ENCODE measurements around the gene LCAT.
"Not testable (repeated sequence)": the region's sequence is repeated elsewhere in the genome, so short reads cannot be mapped to it uniquely, and the experiment has no call there.

LCAT gene

GRCh38 chr16:67946966-67947558, 3.1 kb upstream of the LCAT start:
- no peak for DNase-seq (ENCODE audit: low spot score)

- DNase-seq (ENCODE audit: low spot score) = no peak
These were observed 2.2 kb upstream of the LCAT start for GRCh38 chr16:67946128-67946569.

GRCh38 chr16:67945392-67945933, 1.5 kb upstream of the LCAT start:
- no peak for DNase-seq (ENCODE audit: low spot score)

- DNase-seq (ENCODE audit: low spot score) = no peak
These were observed 921 bp upstream of the LCAT start for GRCh38 chr16:67944690-67945391.

GRCh38 chr16:67943256-67943618, 683 bp downstream of the LCAT start:
- DNase-seq (ENCODE audit: low spot score) = no peak

- DNase-seq (ENCODE audit: low spot score) = no peak
These were observed 1.2 kb downstream of the LCAT start for GRCh38 chr16:67942510-67943255.

GRCh38 chr16:67942200-67942509, 1.8 kb downstream of the LCAT start:
- DNase-seq (ENCODE audit: low spot score) = peak; percentile 96

- no peak for DNase-seq (ENCODE audit: low spot score)
These were observed 2.3 kb downstream of the LCAT start for GRCh38 chr16:67941469-67942199.

- DNase-seq (ENCODE audit: low spot score) = no peak
These were observed 3.4 kb downstream of the LCAT start for GRCh38 chr16:67940446-67941089.

GRCh38 chr16:67939507-67940445, 4.1 kb downstream of the LCAT start:
- no peak for DNase-seq (ENCODE audit: low spot score)

GRCh38 chr16:67937713-67938112, 6.2 kb downstream of the LCAT start:
- DNase-seq (ENCODE audit: low spot score) = not testable (repeated sequence)

GRCh38 chr16:67936880-67937605, 6.9 kb downstream of the LCAT start:
- peak; percentile 53 for DNase-seq (ENCODE audit: low spot score)

- DNase-seq (ENCODE audit: low spot score) = peak; percentile 73
These were observed 7.6 kb downstream of the LCAT start, which contains the start of gene PSMB10 for GRCh38 chr16:67936124-67936879. Gene PSMB10, minus strand, starts transcription at chr16:67936850. Its CDS starts 101 bp downstream, at chr16:67936749.

GRCh38 chr16:67935402-67936123, 8.4 kb downstream of the LCAT start:
- DNase-seq (ENCODE audit: low spot score) = peak; percentile 100

- no peak for DNase-seq (ENCODE audit: low spot score)
These were observed 8.9 kb downstream of the LCAT start for GRCh38 chr16:67935101-67935401.

- no peak for DNase-seq (ENCODE audit: low spot score)
These were observed 9.4 kb downstream of the LCAT start for GRCh38 chr16:67934306-67935100.

GRCh38 chr16:67933805-67934204, 10.1 kb downstream of the LCAT start:
- no peak for DNase-seq (ENCODE audit: low spot score)

- no peak for DNase-seq (ENCODE audit: low spot score)
These were observed 11.5 kb downstream of the LCAT start for GRCh38 chr16:67932462-67932840.

Data from HuH-7 (cell line).